ENCODE measurements around the gene LRRC15. TPM values are rescaled to one million over a fixed set of nuclear protein-coding genes. Genes with fewer than 3 reads are reported as not detected.

Gene LRRC15
- polyA plus RNA-seq (2011; rRNA removed): 0.05 TPM in 2 replicates
- polyA plus RNA-seq (2012; cell fraction: cytosol; rRNA removed): 0.03 and 0.06 TPM in 2 replicates
- 0.05 and 0.10 TPM in 2 replicates for polyA plus RNA-seq (2012; cell fraction: nucleus; rRNA removed)
- polyA plus RNA-seq (2017; fragmentation: RNase III; extraction: RNeasy Plus Mini Kit Qiagen cat#74134 plus additional on column Dnase treatment): 0.08 to 0.14 TPM (median 0.13 TPM) in 3 replicates
- polyA minus RNA-seq (2011; rRNA and poly(A)+ RNA removed): not detected in 2 replicates

- CTCF ChIA-PET: interaction anchor here (0.7 to 1.8 kb wide), 2 partner anchors 27 to 36 kb away, joined by 3 to 6 read pairs; no protein-coding TSS in a partner anchor
- H3K9me3 ChIP-seq: no peaks in the 10 kb centered on the region
- DNase-seq (ENCODE audit: low read depth in 1 of 2, low spot score in 1 of 2) (peak; percentile 27 to 35), ATAC-seq (peak; percentile 91 to 93), FAIRE-seq (no peak)
- no peak within 1 kb of the TSS for H3K4me3 ChIP-seq
- WGBS (ENCODE audit: missing lambda C conversion rate): 3% methylated on average over 18 of the region's 21 CpGs
- POLR2A ChIA-PET: no interaction called here
- TF ChIP-seq CTCF (IDR thresholded peaks at IDR 0.05) (0 out of 3 replicates have a peak, but pooled peaks have one; percentile 10), RAD21 (conservative IDR thresholded peaks at IDR 0.05 in 1 of 2, IDR thresholded peaks at IDR 0.05 in 1 of 2) (peak in 1 of 2 experiments; percentile 25; a peak in 1 of 5 replicates), JUNB (IDR thresholded peaks at IDR 0.05) (no peak), REST (IDR thresholded peaks at IDR 0.05) (no peak)
- peaks cover 6% of the 10 kb centered on the region; the same call in 1 of the 3 replicates for H3K4me1 ChIP-seq
- peak within 1 kb of the TSS; percentile 62 for H3K4me2 ChIP-seq
- peak within 1 kb of the TSS in 1 of 2 experiments; percentile 22; a peak in 1 of 6 replicates for H3K27ac ChIP-seq
These were observed at the start of gene LRRC15 for GRCh38 chr3:194369522-194370279. Gene LRRC15 (minus strand): TSS chr3:194369743. CDS start chr3:194361043, 8,700 bp downstream.

GRCh38 chr3:194418671-194419070, 49.1 kb upstream of the LRRC15 start:
- no peak overlapping the region for H3K4me2 ChIP-seq
- CTCF ChIA-PET: no interaction called here
- H3K4me3 ChIP-seq: no peak overlapping the region
- peaks cover 12% of the 10 kb centered on the region; the same call in 2 of the 3 replicates for H3K4me1 ChIP-seq
- no peaks in the 10 kb centered on the region for H3K9me3 ChIP-seq
- DNase-seq (ENCODE audit: low read depth in 1 of 2, low spot score in 1 of 2) (no peak), ATAC-seq (no peak), FAIRE-seq (no peak)
- POLR2A ChIA-PET: no interaction called here
- TF ChIP-seq NR3C1 (IDR thresholded peaks at IDR 0.05): no peak
- TF ChIP-seq TP53 (CRISPR knock-in tag; IDR thresholded peaks at IDR 0.05): no peak
- TF ChIP-seq CEBPB (IDR thresholded peaks at IDR 0.05): no peak
- TF ChIP-seq RNF2 (IDR thresholded peaks at IDR 0.05; ENCODE audit: borderline replicate concordance, low read depth): no peak
- TF ChIP-seq POLR2A (IDR thresholded peaks at IDR 0.05; ENCODE audit: low read length): no peak
- 92% methylated on average over 2 of the region's 2 CpGs for WGBS (ENCODE audit: missing lambda C conversion rate)
- no peak overlapping the region for H3K27ac ChIP-seq

DNA sequence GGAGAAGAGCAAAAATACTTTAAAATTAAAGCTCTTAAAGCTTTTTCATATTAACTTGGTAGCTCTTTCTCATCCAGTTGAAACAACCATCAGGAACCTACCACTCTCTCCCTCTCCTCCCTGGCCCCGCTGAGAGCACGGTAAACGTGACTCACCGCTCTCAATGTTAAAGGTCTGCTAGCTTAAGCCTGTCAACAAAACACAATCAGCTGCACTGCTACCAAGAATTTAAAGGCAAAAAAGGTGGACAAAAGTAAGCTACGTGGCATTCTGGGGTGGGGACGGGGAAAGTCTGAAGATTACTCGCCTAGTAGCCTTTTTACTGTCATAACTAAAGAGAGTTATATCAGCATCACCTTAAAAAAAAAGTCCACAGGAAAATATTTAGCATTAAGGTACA, 37.9 kb upstream of the LRRC15 start:
- ChIA-PET POLR2A (no interaction called here), CTCF (interaction anchor here (1.3 to 1.4 kb wide), 2 partner anchors 64 to 73 kb away, joined by 6 to 8 read pairs; no protein-coding TSS in a partner anchor)
- ATAC-seq (0 out of 6 replicates have a peak, but pooled peaks of 1 of the 2 experiments have one; percentile 39), DNase-seq (ENCODE audit: low read depth in 1 of 2, low spot score in 1 of 2) (no peak), FAIRE-seq (no peak)
- no peaks in the 10 kb centered on the region for H3K9me3 ChIP-seq
- H3K4me2 ChIP-seq: no peak overlapping the region
- H3K4me3 ChIP-seq: no peak overlapping the region
- no peak overlapping the region for H3K27ac ChIP-seq
- 59% methylated on average over 7 of the region's 7 CpGs for WGBS (ENCODE audit: missing lambda C conversion rate)
- peaks cover 3% of the 10 kb centered on the region; the same call in 1 of the 3 replicates for H3K4me1 ChIP-seq
- TF ChIP-seq NFE2L2 (conservative IDR thresholded peaks at IDR 0.05; ENCODE audit: low read length): no peak
- no peak for TF ChIP-seq REST (IDR thresholded peaks at IDR 0.05)
- no peak for TF ChIP-seq MAZ (IDR thresholded peaks at IDR 0.05; ENCODE audit: borderline replicate concordance, low read depth, low read length)
- no peak for TF ChIP-seq ZNF302 (CRISPR knock-in tag; IDR thresholded peaks at IDR 0.05)
- no peak for TF ChIP-seq CBX2 (IDR thresholded peaks at IDR 0.05; ENCODE audit: borderline replicate concordance, low read depth)
- TF ChIP-seq EHMT2 (IDR thresholded peaks at IDR 0.05; ENCODE audit: low read depth): no peak
- TF ChIP-seq CTCF (IDR thresholded peaks at IDR 0.05): no peak
- TF ChIP-seq, protein P1, sequence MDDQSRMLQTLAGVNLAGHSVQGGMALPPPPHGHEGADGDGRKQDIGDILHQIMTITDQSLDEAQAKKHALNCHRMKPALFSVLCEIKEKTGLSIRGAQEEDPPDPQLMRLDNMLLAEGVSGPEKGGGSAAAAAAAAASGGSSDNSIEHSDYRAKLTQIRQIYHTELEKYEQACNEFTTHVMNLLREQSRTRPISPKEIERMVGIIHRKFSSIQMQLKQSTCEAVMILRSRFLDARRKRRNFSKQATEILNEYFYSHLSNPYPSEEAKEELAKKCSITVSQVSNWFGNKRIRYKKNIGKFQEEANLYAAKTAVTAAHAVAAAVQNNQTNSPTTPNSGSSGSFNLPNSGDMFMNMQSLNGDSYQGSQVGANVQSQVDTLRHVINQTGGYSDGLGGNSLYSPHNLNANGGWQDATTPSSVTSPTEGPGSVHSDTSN (IDR thresholded peaks at IDR 0.05): no peak
- no peak for TF ChIP-seq HEYL (CRISPR knock-in tag; IDR thresholded peaks at IDR 0.05)
- no peak for TF ChIP-seq KDM1A (IDR thresholded peaks at IDR 0.05; ENCODE audit: low read depth)
